Mesenchymal stem cell (in vitro differentiated cells and primary cell): ENCODE data around the gene HABP4.

Experiments used
- DNase-seq: peaks from one replicate; pipeline ENCODE4 v3.0.0-alpha.2; 2013
- H2AFZ ChIP-seq: one replicate; pipeline ENCODE4 v1.6.1; 2013; ENCODE audit warnings: low read depth, mild to moderate bottlenecking, control low read depth, inconsistent platforms, low read length, moderate library complexity
- H2AK5ac ChIP-seq: 2 replicates; pipeline ENCODE4 v1.6.1; 2013; ENCODE audit warnings: low read length, moderate library complexity, mild to moderate bottlenecking, inconsistent platforms; ENCODE audit not compliant: severe bottlenecking
- H2BK120ac ChIP-seq: one replicate; pipeline ENCODE4 v1.6.1; 2013; ENCODE audit warnings: low read depth, mild to moderate bottlenecking, inconsistent platforms, low read length, moderate library complexity
- H2BK12ac ChIP-seq, 2 experiments: one replicate each; pipeline ENCODE4 v1.6.1; 2013; ENCODE audit warnings: inconsistent platforms in 2 of 2, low read length in 2 of 2, mild to moderate bottlenecking in 2 of 2, moderate library complexity in 2 of 2, control low read depth in 1 of 2
- H2BK15ac ChIP-seq: one replicate; pipeline ENCODE4 v1.6.1; 2013; ENCODE audit warnings: mild to moderate bottlenecking, low read depth, inconsistent platforms; ENCODE audit not compliant: poor library complexity, severe bottlenecking
- H2BK5ac ChIP-seq: 2 replicates; pipeline ENCODE4 v1.6.1; 2013; ENCODE audit warnings: low read depth, mild to moderate bottlenecking, low read length, control low read depth, inconsistent platforms; ENCODE audit not compliant: poor library complexity, severe bottlenecking
- H3K14ac ChIP-seq, 2 experiments: one replicate each; pipeline ENCODE4 v1.6.1; 2013; ENCODE audit warnings: inconsistent platforms in 2 of 2, low read length in 2 of 2, control low read depth in 1 of 2, mild to moderate bottlenecking in 1 of 2, moderate library complexity in 1 of 2
- H3K18ac ChIP-seq, 2 experiments: one replicate each; pipeline ENCODE4 v1.6.1; 2013; ENCODE audit warnings: inconsistent platforms in 2 of 2, low read length in 2 of 2, control low read depth in 1 of 2, low read depth in 1 of 2, mild to moderate bottlenecking in 1 of 2
- H3K23ac ChIP-seq, 2 experiments: one replicate each; pipeline ENCODE4 v1.6.1; 2013; ENCODE audit warnings: inconsistent platforms in 2 of 2, low read length in 2 of 2, mild to moderate bottlenecking in 2 of 2, moderate library complexity in 2 of 2, control low read depth in 1 of 2
- H3K27ac ChIP-seq: 2 replicates; pipeline ENCODE4 v1.5.1; 2013; ENCODE audit warnings: mild to moderate bottlenecking, moderate library complexity, low read length, control low read depth, inconsistent platforms; ENCODE audit not compliant: poor library complexity, severe bottlenecking
- H3K27me3 ChIP-seq, 2 experiments: 2 replicates each; pipeline versions ENCODE4 v1.6.1 to v1.7.0; 2013; ENCODE audit warnings: low read length in 2 of 2, mild to moderate bottlenecking in 2 of 2, moderate library complexity in 2 of 2, control low read depth in 1 of 2, inconsistent platforms in 1 of 2; ENCODE audit not compliant: control insufficient read depth in 1 of 2, insufficient read depth in 1 of 2
- H3K36me3 ChIP-seq, 2 experiments: 2 replicates each; pipeline versions ENCODE4 v1.6.1 to v1.7.0; 2013; ENCODE audit warnings: low read length in 2 of 2, control low read depth in 1 of 2, inconsistent platforms in 1 of 2, low read depth in 1 of 2, mild to moderate bottlenecking in 1 of 2; ENCODE audit not compliant: insufficient read depth in 2 of 2, control insufficient read depth in 1 of 2
- H3K4ac ChIP-seq, 2 experiments: one replicate each; pipeline ENCODE4 v1.6.1; 2013; ENCODE audit warnings: inconsistent platforms in 2 of 2, low read length in 2 of 2, mild to moderate bottlenecking in 2 of 2, moderate library complexity in 2 of 2, control low read depth in 1 of 2, low read depth in 1 of 2
- H3K4me1 ChIP-seq: 2 replicates; pipeline ENCODE4 v1.6.1; 2013; ENCODE audit warnings: low read depth, low read length, control low read depth; ENCODE audit not compliant: control insufficient read depth, insufficient read depth
- H3K4me2 ChIP-seq: 2 replicates; pipeline ENCODE4 v1.6.1; 2013; ENCODE audit warnings: low read length, mild to moderate bottlenecking, inconsistent platforms; ENCODE audit not compliant: poor library complexity, severe bottlenecking
- H3K4me3 ChIP-seq, 2 experiments: 2 replicates each; pipeline versions ENCODE4 v1.5.1 to v1.7.0; 2013; ENCODE audit warnings: low read length in 2 of 2, mild to moderate bottlenecking in 2 of 2, control low read depth in 1 of 2, low read depth in 1 of 2; ENCODE audit not compliant: insufficient read depth in 1 of 2
- H3K79me1 ChIP-seq: replicated peaks from 2 replicates; pipeline ENCODE4 v1.6.1; 2013; ENCODE audit warnings: mild to moderate bottlenecking, control low read depth, low read length, inconsistent platforms; ENCODE audit not compliant: poor library complexity, severe bottlenecking
- H3K9ac ChIP-seq: 2 replicates; pipeline ENCODE4 v1.7.0; 2013; ENCODE audit warnings: mild to moderate bottlenecking, low read length, moderate library complexity
- H3K9me3 ChIP-seq: 2 replicates; pipeline ENCODE4 v1.7.0; 2013; ENCODE audit warnings: mild to moderate bottlenecking, low read length; ENCODE audit not compliant: control insufficient read depth
- H4K8ac ChIP-seq: one replicate; pipeline ENCODE4 v1.6.1; 2013; ENCODE audit warnings: inconsistent platforms, mild to moderate bottlenecking, low read length, moderate library complexity
- H4K91ac ChIP-seq: one replicate; pipeline ENCODE4 v1.6.1; 2013; ENCODE audit warnings: mild to moderate bottlenecking, low read length, inconsistent platforms
- WGBS: methylation state at CpG from one replicate; pipeline ENCODE4 v1.1.7; 2013; ENCODE audit warnings: mixed read lengths; 5-methylcytosine and 5-hydroxymethylcytosine counted together

The HABP4 gene

GRCh38 chr9:96476591-96476990 is 26.6 kb downstream of the HABP4 start:
- H3K4ac ChIP-seq, result no peak overlapping the region
- H2BK15ac ChIP-seq, result no peak overlapping the region
- no peak overlapping the region for H2BK5ac ChIP-seq
- no peak overlapping the region for H4K8ac ChIP-seq
- no peak overlapping the region for H3K14ac ChIP-seq
- H3K27ac ChIP-seq, result no peak overlapping the region
- H3K36me3 ChIP-seq, result peaks cover 26 to 71% of the 10 kb centered on the region in 2 experiments
- H3K18ac ChIP-seq, result no peak overlapping the region
- peaks cover 19% of the 10 kb centered on the region for H3K79me1 ChIP-seq
- H3K9ac ChIP-seq, result no peak overlapping the region
- 93% methylated on average over 5 of the region's 5 CpGs for WGBS
- no peak overlapping the region for H4K91ac ChIP-seq
- no peak overlapping the region for H2BK120ac ChIP-seq
- H3K9me3 ChIP-seq, result no peaks in the 10 kb centered on the region
- no peaks in the 10 kb centered on the region for H3K4me1 ChIP-seq
- DNase-seq, result no peak
- H2BK12ac ChIP-seq, result no peak overlapping the region
- H3K27me3 ChIP-seq, result no peaks in the 10 kb centered on the region
- H3K4me3 ChIP-seq, result no peak overlapping the region
- no peak overlapping the region for H3K4me2 ChIP-seq
- H3K23ac ChIP-seq, result no peak overlapping the region
- H2AK5ac ChIP-seq, result no peak overlapping the region
- H2AFZ ChIP-seq, result no peak overlapping the region

GRCh38 chr9:96478829-96479371 is 28.9 kb downstream of the HABP4 start:
- H3K4me1 ChIP-seq, result no peaks in the 10 kb centered on the region
- H3K9ac ChIP-seq, result peak overlapping the region; percentile 26
- H4K91ac ChIP-seq, result no peak overlapping the region
- H2BK15ac ChIP-seq, result no peak overlapping the region
- no peaks in the 10 kb centered on the region for H3K9me3 ChIP-seq
- H2BK5ac ChIP-seq, result no peak overlapping the region
- WGBS, result 83% methylated on average over 1 of the region's 4 CpGs
- H3K4ac ChIP-seq, result no peak overlapping the region
- peak; percentile 9 for DNase-seq
- H3K79me1 ChIP-seq, result peaks cover 9% of the 10 kb centered on the region
- H2AK5ac ChIP-seq, result no peak overlapping the region
- no peak overlapping the region for H3K23ac ChIP-seq
- H2BK12ac ChIP-seq, result no peak overlapping the region
- no peak overlapping the region for H3K14ac ChIP-seq
- H3K4me2 ChIP-seq, result no peak overlapping the region
- H3K4me3 ChIP-seq, result no peak overlapping the region
- peaks cover 9 to 67% of the 10 kb centered on the region in 2 experiments for H3K36me3 ChIP-seq
- H3K27ac ChIP-seq, result no peak overlapping the region
- H3K27me3 ChIP-seq, result no peaks in the 10 kb centered on the region
- no peak overlapping the region for H2AFZ ChIP-seq
- H4K8ac ChIP-seq, result no peak overlapping the region
- H2BK120ac ChIP-seq, result no peak overlapping the region
- no peak overlapping the region for H3K18ac ChIP-seq

GRCh38 chr9:96480736-96481135 is 30.8 kb downstream of the HABP4 start:
- H3K27ac ChIP-seq, result no peak overlapping the region
- WGBS, result 100% methylated on average over 1 of the region's 3 CpGs
- H3K9me3 ChIP-seq, result no peaks in the 10 kb centered on the region
- peaks cover 11 to 68% of the 10 kb centered on the region in 2 experiments for H3K36me3 ChIP-seq
- H3K79me1 ChIP-seq, result peaks cover 9% of the 10 kb centered on the region
- H2BK120ac ChIP-seq, result no peak overlapping the region
- H4K8ac ChIP-seq, result no peak overlapping the region
- H2BK5ac ChIP-seq, result no peak overlapping the region
- H3K4ac ChIP-seq, result no peak overlapping the region
- no peak overlapping the region for H2BK12ac ChIP-seq
- H3K9ac ChIP-seq, result no peak overlapping the region
- H4K91ac ChIP-seq, result no peak overlapping the region
- H2AFZ ChIP-seq, result no peak overlapping the region
- no peak overlapping the region for H3K4me3 ChIP-seq
- H3K18ac ChIP-seq, result no peak overlapping the region
- no peaks in the 10 kb centered on the region for H3K27me3 ChIP-seq
- no peak for DNase-seq
- peaks cover 4% of the 10 kb centered on the region for H3K4me1 ChIP-seq
- H2AK5ac ChIP-seq, result no peak overlapping the region
- no peak overlapping the region for H3K14ac ChIP-seq
- no peak overlapping the region for H3K4me2 ChIP-seq
- no peak overlapping the region for H3K23ac ChIP-seq
- H2BK15ac ChIP-seq, result no peak overlapping the region

- no peak overlapping the region for H2BK12ac ChIP-seq
- H4K8ac ChIP-seq, result no peak overlapping the region
- no peak overlapping the region for H3K4ac ChIP-seq
- H3K9ac ChIP-seq, result no peak overlapping the region
- 100% methylated on average over 1 of the region's 2 CpGs for WGBS
- no peak overlapping the region for H2BK15ac ChIP-seq
- H2BK5ac ChIP-seq, result no peak overlapping the region
- H3K9me3 ChIP-seq, result no peaks in the 10 kb centered on the region
- no peaks in the 10 kb centered on the region for H3K27me3 ChIP-seq
- DNase-seq, result no peak
- peaks cover 7% of the 10 kb centered on the region for H3K4me1 ChIP-seq
- H3K18ac ChIP-seq, result no peak overlapping the region
- H3K36me3 ChIP-seq, result peaks cover 11 to 59% of the 10 kb centered on the region in 2 experiments
- H3K23ac ChIP-seq, result no peak overlapping the region
- no peak overlapping the region for H2AFZ ChIP-seq
- H4K91ac ChIP-seq, result no peak overlapping the region
- no peak overlapping the region for H2BK120ac ChIP-seq
- H2AK5ac ChIP-seq, result no peak overlapping the region
- no peak overlapping the region for H3K14ac ChIP-seq
- H3K27ac ChIP-seq, result no peak overlapping the region
- H3K79me1 ChIP-seq, result peaks cover 9% of the 10 kb centered on the region
- no peak overlapping the region for H3K4me2 ChIP-seq
- H3K4me3 ChIP-seq, result no peak overlapping the region
Observed at GRCh38 chr9:96482476-96482875, 32.5 kb downstream of the HABP4 start.
